HEK293 (cell line): ENCODE data around the gene ATAT1.
"Not testable (repeated sequence)": the region's sequence is repeated elsewhere in the genome, so short reads cannot be mapped to it uniquely, and the experiment has no call there.

Source experiments
- CTCF ChIA-PET: fragments of 350-600 bp; formaldehyde crosslinking; extraction: SDS; loops from one replicate; lab custom pipeline; 2021; ENCODE audit warnings: antibody characterized with exemption; lab: Yijun Ruan, JAX
- POLR2A ChIA-PET: fragments of 300-600 bp; formaldehyde crosslinking; extraction: SDS; loops from one replicate; lab custom pipeline; 2020; ENCODE audit warnings: antibody characterized with exemption, inconsistent platforms; lab: Yijun Ruan, JAX
- H3K27ac ChIP-seq: fragments of 200-500 bp; sonication (Bioruptor generic); 2 replicates; pipeline ENCODE4 v1.5.1; 2014; ENCODE audit warnings: low read depth, low read length, control low read depth, inconsistent platforms; ENCODE audit errors: extremely low read depth
- H3K36me3 ChIP-seq, 2 experiments: fragments of 200-500 bp in 1 of 2; sonication (Bioruptor generic) in 1 of 2; 1 replicate in 1 of 2; 2 replicates in 1 of 2; pipeline ENCODE4 v1.5.1; 2014 to 2017; ENCODE audit warnings: inconsistent platforms in 2 of 2, low read length in 2 of 2; ENCODE audit not compliant: control insufficient read depth in 2 of 2, insufficient read depth in 1 of 2
- H3K4me1 ChIP-seq: fragments of 200-500 bp; sonication (Bioruptor generic); 2 replicates; pipeline ENCODE4 v1.5.1; 2014; ENCODE audit warnings: mild to moderate bottlenecking, low read length, inconsistent platforms; ENCODE audit not compliant: control insufficient read depth, insufficient read depth
- H3K4me3 ChIP-seq: 2 replicates; pipeline ENCODE4 v1.5.1; 2011; ENCODE audit warnings: low read depth, mild to moderate bottlenecking, control low read depth, low read length, moderate library complexity
- H3K9me3 ChIP-seq: fragments of 200-500 bp; sonication (Bioruptor generic); 2 replicates; pipeline ENCODE4 v1.5.1; 2014; ENCODE audit warnings: low read depth, low read length, inconsistent platforms; ENCODE audit not compliant: control insufficient read depth, insufficient read depth
- ATF2 ChIP-seq: fragments of 450-650 bp; formaldehyde crosslinking; IDR thresholded peaks from 2 replicates; pipeline ENCODE4 v1.5.1; 2016; ENCODE audit warnings: missing biosample characterization, missing genetic modification characterization, low read depth
- EGR2 ChIP-seq: fragments of 450-650 bp; formaldehyde crosslinking; IDR thresholded peaks from 2 replicates; pipeline ENCODE4 v1.5.1; 2016; ENCODE audit warnings: low read depth, missing biosample characterization, missing genetic modification characterization
- GLIS2 ChIP-seq: fragments of 450-650 bp; formaldehyde crosslinking; IDR thresholded peaks from 2 replicates; pipeline ENCODE4 v1.5.1; 2016; ENCODE audit warnings: missing biosample characterization, missing genetic modification characterization
- HIC1 ChIP-seq: fragments of 450-650 bp; formaldehyde crosslinking; IDR thresholded peaks from 2 replicates; pipeline ENCODE4 v1.5.1; 2016; ENCODE audit warnings: missing biosample characterization, missing genetic modification characterization
- KLF9 ChIP-seq: fragments of 450-650 bp; formaldehyde crosslinking; IDR thresholded peaks from 2 replicates; pipeline ENCODE4 v1.5.1; 2016; ENCODE audit warnings: missing biosample characterization, missing genetic modification characterization, low read depth
- PATZ1 ChIP-seq: fragments of 450-650 bp; formaldehyde crosslinking; IDR thresholded peaks from 2 replicates; pipeline ENCODE4 v1.5.1; 2016; ENCODE audit warnings: missing biosample characterization, missing genetic modification characterization
- RBAK ChIP-seq: fragments of 450-650 bp; formaldehyde crosslinking; IDR thresholded peaks from 2 replicates; pipeline ENCODE4 v1.5.1; 2016; ENCODE audit warnings: missing biosample characterization, missing genetic modification characterization
- SCRT2 ChIP-seq: fragments of 450-650 bp; formaldehyde crosslinking; IDR thresholded peaks from 2 replicates; pipeline ENCODE4 v1.5.1; 2016; ENCODE audit warnings: missing biosample characterization, missing genetic modification characterization
- SP3 ChIP-seq: fragments of 450-650 bp; formaldehyde crosslinking; IDR thresholded peaks from 2 replicates; pipeline ENCODE4 v1.5.1; 2016; ENCODE audit warnings: missing biosample characterization, missing genetic modification characterization
- SP7 ChIP-seq: fragments of 450-650 bp; formaldehyde crosslinking; IDR thresholded peaks from 2 replicates; pipeline ENCODE4 v1.5.1; 2016; ENCODE audit warnings: missing biosample characterization, missing genetic modification characterization
- ZBTB17 ChIP-seq: fragments of 450-650 bp; formaldehyde crosslinking; IDR thresholded peaks from 2 replicates; pipeline ENCODE4 v1.5.1; 2016; ENCODE audit warnings: missing biosample characterization, missing genetic modification characterization
- ZBTB21 ChIP-seq: fragments of 450-650 bp; formaldehyde crosslinking; IDR thresholded peaks from 2 replicates; pipeline ENCODE4 v1.5.1; 2017; ENCODE audit warnings: missing biosample characterization, missing genetic modification characterization
- ZBTB26 ChIP-seq: fragments of 450-650 bp; formaldehyde crosslinking; optimal IDR thresholded peaks from 2 replicates; pipeline ENCODE3; 2016; ENCODE audit warnings: missing biosample characterization, mild to moderate bottlenecking, missing genetic modification characterization
- ZNF394 ChIP-seq: fragments of 450-650 bp; formaldehyde crosslinking; IDR thresholded peaks from 2 replicates; pipeline ENCODE4 v1.5.1; 2016; ENCODE audit warnings: missing biosample characterization, missing genetic modification characterization, mild to moderate bottlenecking, moderate library complexity, borderline replicate concordance
- ZNF514 ChIP-seq: fragments of 450-650 bp; formaldehyde crosslinking; IDR thresholded peaks from 2 replicates; pipeline ENCODE4 v1.5.1; 2016; ENCODE audit warnings: missing biosample characterization, missing genetic modification characterization
- ZNF600 ChIP-seq: fragments of 450-650 bp; formaldehyde crosslinking; IDR thresholded peaks from 2 replicates; pipeline ENCODE4 v1.5.1; 2016; ENCODE audit warnings: missing biosample characterization, missing genetic modification characterization
- ZNF626 ChIP-seq: fragments of 450-650 bp; sonication (Bioruptor Pico); formaldehyde crosslinking; IDR thresholded peaks from 2 replicates; pipeline ENCODE4 v1.5.1; 2018; ENCODE audit warnings: missing biosample characterization, missing genetic modification characterization, inconsistent platforms
- ZNF629 ChIP-seq: fragments of 450-650 bp; formaldehyde crosslinking; IDR thresholded peaks from 2 replicates; pipeline ENCODE4 v1.5.1; 2017; ENCODE audit warnings: missing biosample characterization, missing genetic modification characterization
- ZNF785 ChIP-seq: fragments of 450-650 bp; formaldehyde crosslinking; IDR thresholded peaks from 2 replicates; pipeline ENCODE4 v1.5.1; 2016; ENCODE audit warnings: missing biosample characterization, missing genetic modification characterization

The ATAT1 gene

GRCh38 chr6:30657454-30657853, 30.8 kb downstream of the ATAT1 start (continued):
- no peak for TF ChIP-seq ZBTB26
- no peak for TF ChIP-seq RBAK
- peak; percentile 96 for TF ChIP-seq EGR2
- no peak for TF ChIP-seq ATF2
- TF ChIP-seq ZNF600: peak; percentile 67
- no peak for TF ChIP-seq KLF9 (tag by site-specific recombination)

GRCh38 chr6:30657922-30658321, 31.2 kb downstream of the ATAT1 start:
- H3K36me3 ChIP-seq: peaks cover 52 to 92% of the 10 kb centered on the region in 2 experiments
- ChIA-PET POLR2A (interaction anchor here (1.1 kb wide), 1 partner anchor 15 kb away, joined by 3 read pairs; the partner anchor contains the start of gene DHX16), CTCF (interaction anchor here (0.6 to 0.7 kb wide), 2 partner anchors 16 to 413 kb away, joined by 3 read pairs; no protein-coding TSS in a partner anchor)
- not testable (repeated sequence) for H3K4me1 ChIP-seq, H3K27ac ChIP-seq, H3K4me3 ChIP-seq, H3K9me3 ChIP-seq

- Histone ChIP-seq H3K4me1 (no peaks in the 10 kb centered on the region), H3K27ac (no peak overlapping the region), H3K36me3 (peaks cover 56 to 78% of the 10 kb centered on the region in 2 experiments), H3K9me3 (no peaks in the 10 kb centered on the region), H3K4me3 (no peak overlapping the region)
- TF ChIP-seq ZNF785 (tag by site-specific recombination): no peak
- TF ChIP-seq ZNF626 (tag by site-specific recombination): no peak
- TF ChIP-seq ZNF514 (tag by site-specific recombination): no peak
- ChIA-PET POLR2A (interaction anchor here (0.6 to 1.4 kb wide), 3 partner anchors 52 to 462 kb away, joined by 3 to 5 read pairs (median 4); no protein-coding TSS in a partner anchor), CTCF (interaction anchor here (0.6 to 1.6 kb wide), 6 partner anchors 13 to 829 kb away, joined by 3 to 9 read pairs (median 3); no protein-coding TSS in a partner anchor)
These were observed 38.5 kb downstream of the ATAT1 start for GRCh38 chr6:30664994-30665767.

- CTCF ChIA-PET: interaction anchor here (0.6 to 1.4 kb wide), 2 partner anchors 13 to 194 kb away, joined by 3 to 4 read pairs; no protein-coding TSS in a partner anchor
- not testable (repeated sequence) for H3K27ac ChIP-seq, H3K4me1 ChIP-seq, H3K4me3 ChIP-seq, H3K9me3 ChIP-seq
- POLR2A ChIA-PET: interaction anchor here (0.7 to 1.4 kb wide), 2 partner anchors 52 to 55 kb away, joined by 3 to 4 read pairs; no protein-coding TSS in a partner anchor
- peaks cover 60 to 81% of the 10 kb centered on the region in 2 experiments for H3K36me3 ChIP-seq
- TF ChIP-seq ZNF394 (peak; percentile 36; the same call in 1 of the 2 replicates), PATZ1 (tag by site-specific recombination) (0 out of 2 replicates have a peak, but pooled peaks have one; percentile 28), EGR2 (peak; percentile 87), GLIS2 (tag by site-specific recombination) (0 out of 2 replicates have a peak, but pooled peaks have one; percentile 22), HIC1 (tag by site-specific recombination) (peak; percentile 40; the same call in 1 of the 2 replicates), SP3 (tag by site-specific recombination) (0 out of 2 replicates have a peak, but pooled peaks have one; percentile 33), SP7 (tag by site-specific recombination) (peak; percentile 70; the same call in 1 of the 2 replicates), SCRT2 (peak; percentile 70), ZNF629 (tag by site-specific recombination) (peak; percentile 86), ZBTB21 (tag by site-specific recombination) (peak; percentile 76), ZBTB17 (peak; percentile 51; the same call in 1 of the 2 replicates), ATF2 (peak; percentile 91), KLF9 (tag by site-specific recombination) (peak; percentile 58; the same call in 1 of the 2 replicates)
These were observed 39.6 kb downstream of the ATAT1 start for GRCh38 chr6:30666300-30666699.
